K562 (cell line): ENCODE results near the gene PRSS12. TPM values are rescaled to one million over a fixed set of nuclear protein-coding genes. Genes with fewer than 3 reads are reported as not detected.

Experiments used
- BRD9 ChIP-seq: fragments of 450-650 bp; IDR thresholded peaks from 2 replicates; pipeline ENCODE4 v1.6.1; 2018; ENCODE audit warnings: low read depth; ENCODE audit not compliant: partially characterized antibody
- CEBPG ChIP-seq, 3 experiments: fragments of 200-800 bp in 1 of 3; sonication (Bioruptor generic) in 1 of 3; sonication (generic) in 1 of 3; formaldehyde crosslinking in 1 of 3; IDR thresholded peaks in 2 of 3; conservative IDR thresholded peaks in 1 of 3; 2 replicates each; pipeline versions ENCODE4 v1.6.1 to v1.8.0; 2016 to 2022; ENCODE audit warnings: missing compliant biosample characterization in 2 of 3, missing genetic modification characterization in 2 of 3, mild to moderate bottlenecking in 1 of 3, missing genetic modification reagents in 1 of 3
- DACH1 ChIP-seq: fragments of 450-650 bp; IDR thresholded peaks from 2 replicates; pipeline ENCODE4 v1.6.1; 2018; ENCODE audit not compliant: partially characterized antibody
- ETV5 ChIP-seq: sonication (generic); formaldehyde crosslinking; IDR thresholded peaks from 2 replicates; pipeline ENCODE4 v1.4.0; 2020; ENCODE audit warnings: low read depth, mild to moderate bottlenecking, missing genetic modification reagents
- ETV6 ChIP-seq, 3 experiments: fragments of 150-350 bp in 1 of 3; sonication (generic) in 1 of 3; formaldehyde crosslinking in 1 of 3; IDR thresholded peaks; 2 replicates each; pipeline versions ENCODE4 v1.6.1 to v1.8.0; 2014 to 2022; ENCODE audit warnings: borderline replicate concordance in 2 of 3, low read depth in 2 of 3, antibody characterized with exemption in 1 of 3, low read length in 1 of 3, mild to moderate bottlenecking in 1 of 3, missing genetic modification reagents in 1 of 3
- HSF4 ChIP-seq: fragments of 250-450 bp; sonication (Bioruptor Pico); IDR thresholded peaks from 2 replicates; pipeline ENCODE4 v2.1.2; 2022; ENCODE audit warnings: mild to moderate bottlenecking, moderate library complexity, borderline replicate concordance
- ILF3 ChIP-seq: fragments of 450-650 bp; IDR thresholded peaks from 2 replicates; pipeline ENCODE4 v1.6.1; 2018; ENCODE audit warnings: antibody characterized with exemption, mild to moderate bottlenecking, moderate library complexity, borderline replicate concordance
- MITF ChIP-seq: IDR thresholded peaks from 2 replicates; pipeline ENCODE4 v1.6.1; 2014; ENCODE audit warnings: antibody characterized with exemption
- PHF8 ChIP-seq: fragments of 200-600 bp; sonication (generic); IDR thresholded peaks from 2 replicates; pipeline ENCODE4 v1.6.1; 2012; ENCODE audit warnings: mixed run types, mild to moderate bottlenecking, inconsistent platforms, low read length, moderate library complexity, borderline replicate concordance
- PML ChIP-seq: IDR thresholded peaks from 2 replicates; pipeline ENCODE4 v1.6.1; 2012; ENCODE audit warnings: low read length, inconsistent platforms
- SIX5 ChIP-seq, 2 experiments: IDR thresholded peaks; 2 replicates each; pipeline ENCODE4 v1.6.1; 2011; ENCODE audit warnings: low read length in 2 of 2, borderline replicate concordance in 1 of 2, low read depth in 1 of 2, mild to moderate bottlenecking in 1 of 2, moderate library complexity in 1 of 2; ENCODE audit not compliant: insufficient read depth in 1 of 2
- TBP ChIP-seq: optimal IDR thresholded peaks from 2 replicates; pipeline ENCODE3; 2011; ENCODE audit warnings: low read depth, low read length, improper control_type of control experiment
- TOE1 ChIP-seq, 2 experiments: fragments of 450-650 bp in 1 of 2; sonication (generic) in 1 of 2; formaldehyde crosslinking in 1 of 2; IDR thresholded peaks; 2 replicates each; pipeline versions ENCODE4 v1.7.1 to v1.8.0; 2016 to 2022; ENCODE audit warnings: borderline replicate concordance in 2 of 2, mild to moderate bottlenecking in 2 of 2, antibody characterized with exemption in 1 of 2, inconsistent platforms in 1 of 2, low read depth in 1 of 2, missing genetic modification reagents in 1 of 2, moderate library complexity in 1 of 2
- WHSC1 ChIP-seq: IDR thresholded peaks from one replicate; pipeline ENCODE4 v1.6.1; 2012; ENCODE audit warnings: low read length, control low read depth, inconsistent platforms
- YY1 ChIP-seq, 3 experiments: IDR thresholded peaks; 2 replicates each; pipeline ENCODE4 v1.6.1; 2011; ENCODE audit warnings: low read length in 2 of 3, mild to moderate bottlenecking in 2 of 3, moderate library complexity in 2 of 3, borderline replicate concordance in 1 of 3, control low read depth in 1 of 3, low read depth in 1 of 3; ENCODE audit not compliant: insufficient read depth in 3 of 3, insufficient replicate concordance in 2 of 3, control insufficient read depth in 1 of 3, insufficient read length in 1 of 3; ENCODE audit errors: extremely low read depth in 1 of 3
- ZNF584 ChIP-seq: fragments of 200-800 bp; sonication (Bioruptor generic); IDR thresholded peaks from 2 replicates; pipeline ENCODE4 v1.6.1; 2016; ENCODE audit warnings: low read depth, mild to moderate bottlenecking, missing genetic modification characterization, missing compliant biosample characterization
- polyA plus RNA-seq, 8 experiments: library from polyadenylated mRNA; depleted of rRNA in 4 of 8; stranded (reverse) in 5 of 8; unstranded in 3 of 8; fragments of >200 nt; fragmentation: Nextera tagmentation in 2 of 8; fragmentation: Illumina TruSeq in 1 of 8; extraction: Ambion mirVana in 2 of 8; extraction: Trizol in 1 of 8; gene quantifications; 2 replicates each; pipeline versions ENCODE4 v1.2.1 to v1.2.3, GENCODE V29; 2011 to 2014; ENCODE audit warnings: inconsistent platforms in 1 of 8, missing spikeins in 1 of 8
- total RNA-seq, 7 experiments: library from RNA; depleted of rRNA in 6 of 7; stranded (reverse); fragments of >200 nt in 6 of 7; fragmentation: Illumina TruSeq in 2 of 7; extraction: Trizol in 2 of 7; gene quantifications; 2 replicates each; pipeline versions ENCODE4 v1.2.1 to v1.2.3, GENCODE V29; 2011 to 2021; ENCODE audit warnings: low replicate concordance in 1 of 7
- TF ChIP-seq, protein P1 (sequence below): fragments of 250-450 bp; sonication (Bioruptor Pico); IDR thresholded peaks from 2 replicates; pipeline ENCODE4 v1.4.0; 2020; ENCODE audit warnings: mild to moderate bottlenecking, moderate library complexity
- TF ChIP-seq, protein P2 (sequence below): sonication (generic); formaldehyde crosslinking; IDR thresholded peaks from 2 replicates; pipeline ENCODE4 v1.8.1; 2023; ENCODE audit warnings: mild to moderate bottlenecking, missing genetic modification reagents, moderate library complexity
- TF ChIP-seq, protein P3 (sequence below): fragments of 250-450 bp; sonication (Bioruptor Pico); IDR thresholded peaks from 2 replicates; pipeline ENCODE4 v1.5.0; 2020; ENCODE audit warnings: mild to moderate bottlenecking

Gene PRSS12
- total and polyA plus RNA-seq, 9 of the 15 experiments (the other 6 are each of a cell fraction or from before 2014, with no cell fraction given): 0.06 to 0.11 (median 0.09) TPM; not detected in 6

GRCh38 chr4:118284169-118284568, 68.6 kb downstream of the PRSS12 start (continued):
- no peak for TF ChIP-seq PHF8
- TF ChIP-seq ETV5: no peak
- TF ChIP-seq HSF4 (CRISPR knock-in tag): no peak
- TF ChIP-seq PML: no peak
- TF ChIP-seq WHSC1: no peak
- no peak for TF ChIP-seq TBP
- TF ChIP-seq, protein P1, sequence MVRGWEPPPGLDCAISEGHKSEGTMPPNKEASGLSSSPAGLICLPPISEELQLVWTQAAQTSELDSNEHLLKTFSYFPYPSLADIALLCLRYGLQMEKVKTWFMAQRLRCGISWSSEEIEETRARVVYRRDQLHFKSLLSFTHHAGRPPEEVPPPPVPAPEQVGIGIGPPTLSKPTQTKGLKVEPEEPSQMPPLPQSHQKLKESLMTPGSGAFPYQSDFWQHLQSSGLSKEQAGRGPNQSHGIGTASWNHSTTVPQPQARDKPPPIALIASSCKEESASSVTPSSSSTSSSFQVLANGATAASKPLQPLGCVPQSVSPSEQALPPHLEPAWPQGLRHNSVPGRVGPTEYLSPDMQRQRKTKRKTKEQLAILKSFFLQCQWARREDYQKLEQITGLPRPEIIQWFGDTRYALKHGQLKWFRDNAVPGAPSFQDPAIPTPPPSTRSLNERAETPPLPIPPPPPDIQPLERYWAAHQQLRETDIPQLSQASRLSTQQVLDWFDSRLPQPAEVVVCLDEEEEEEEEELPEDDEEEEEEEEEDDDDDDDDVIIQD (CRISPR knock-in tag): no peak
- TF ChIP-seq, protein P2, sequence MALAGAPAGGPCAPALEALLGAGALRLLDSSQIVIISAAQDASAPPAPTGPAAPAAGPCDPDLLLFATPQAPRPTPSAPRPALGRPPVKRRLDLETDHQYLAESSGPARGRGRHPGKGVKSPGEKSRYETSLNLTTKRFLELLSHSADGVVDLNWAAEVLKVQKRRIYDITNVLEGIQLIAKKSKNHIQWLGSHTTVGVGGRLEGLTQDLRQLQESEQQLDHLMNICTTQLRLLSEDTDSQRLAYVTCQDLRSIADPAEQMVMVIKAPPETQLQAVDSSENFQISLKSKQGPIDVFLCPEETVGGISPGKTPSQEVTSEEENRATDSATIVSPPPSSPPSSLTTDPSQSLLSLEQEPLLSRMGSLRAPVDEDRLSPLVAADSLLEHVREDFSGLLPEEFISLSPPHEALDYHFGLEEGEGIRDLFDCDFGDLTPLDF (CRISPR knock-in tag): no peak
- peak in 1 of 3 experiments; percentile 41 for TF ChIP-seq YY1 (IDR thresholded peaks at IDR 0.05; ENCODE audit: borderline replicate concordance in 1 of 3, control insufficient read depth in 1 of 3, extremely low read depth in 1 of 3, insufficient read depth in 3 of 3, insufficient read length in 1 of 3, insufficient replicate concordance in 2 of 3, low read depth in 1 of 3, low read length in 2 of 3)
- no peak for TF ChIP-seq ETV6 (IDR thresholded peaks at IDR 0.05; ENCODE audit: borderline replicate concordance in 1 of 2, low read depth in 2 of 2, low read length in 1 of 2)
- TF ChIP-seq ETV6 (CRISPR knock-in tag; IDR thresholded peaks at IDR 0.05; ENCODE audit: borderline replicate concordance): no peak
- TF ChIP-seq TOE1 (IDR thresholded peaks at IDR 0.05; ENCODE audit: borderline replicate concordance): peak; percentile 85
- no peak for TF ChIP-seq TOE1 (CRISPR knock-in tag; IDR thresholded peaks at IDR 0.05; ENCODE audit: borderline replicate concordance, low read depth)
- TF ChIP-seq ILF3: no peak
- no peak for TF ChIP-seq BRD9
- TF ChIP-seq MITF: 0 out of 2 replicates have a peak, but pooled peaks have one; percentile 11
- TF ChIP-seq CEBPG (CRISPR knock-in tag; IDR thresholded peaks at IDR 0.05): no peak
- peak in 1 of 2 experiments; percentile 35; a peak in 2 of 4 replicates for TF ChIP-seq CEBPG (tag; conservative IDR thresholded peaks at IDR 0.05 in 1 of 2, IDR thresholded peaks at IDR 0.05 in 1 of 2)
- no peak for TF ChIP-seq DACH1
- no peak for TF ChIP-seq SIX5 (IDR thresholded peaks at IDR 0.05; ENCODE audit: borderline replicate concordance in 1 of 2, insufficient read depth in 1 of 2, low read depth in 1 of 2, low read length in 2 of 2)
- TF ChIP-seq ZNF584 (CRISPR knock-in tag): no peak
- TF ChIP-seq, protein P3, sequence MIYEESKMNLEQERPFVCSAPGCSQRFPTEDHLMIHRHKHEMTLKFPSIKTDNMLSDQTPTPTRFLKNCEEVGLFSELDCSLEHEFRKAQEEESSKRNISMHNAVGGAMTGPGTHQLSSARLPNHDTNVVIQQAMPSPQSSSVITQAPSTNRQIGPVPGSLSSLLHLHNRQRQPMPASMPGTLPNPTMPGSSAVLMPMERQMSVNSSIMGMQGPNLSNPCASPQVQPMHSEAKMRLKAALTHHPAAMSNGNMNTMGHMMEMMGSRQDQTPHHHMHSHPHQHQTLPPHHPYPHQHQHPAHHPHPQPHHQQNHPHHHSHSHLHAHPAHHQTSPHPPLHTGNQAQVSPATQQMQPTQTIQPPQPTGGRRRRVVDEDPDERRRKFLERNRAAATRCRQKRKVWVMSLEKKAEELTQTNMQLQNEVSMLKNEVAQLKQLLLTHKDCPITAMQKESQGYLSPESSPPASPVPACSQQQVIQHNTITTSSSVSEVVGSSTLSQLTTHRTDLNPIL: no peak
